Measurements from ENCODE around the gene DRD4. TPM values are rescaled to one million over a fixed set of nuclear protein-coding genes. Genes with fewer than 3 reads are reported as not detected.
"Not testable (repeated sequence)": the region's sequence is repeated elsewhere in the genome, so short reads cannot be mapped to it uniquely, and the experiment has no call there.

DRD4 gene
- total RNA-seq, 1 experiment from 2014 or later: not detected

- Histone ChIP-seq H3K27me3 (no peaks in the 10 kb centered on the region), H3K36me3 (peaks cover 25% of the 10 kb centered on the region), H3K9me3 (no peaks in the 10 kb centered on the region), H3K4me3 (no peak overlapping the region)
- no peak for DNase-seq
These were observed 9.8 kb upstream of the DRD4 start for GRCh38 chr11:627308-627576.

- no peaks in the 10 kb centered on the region for H3K9me3 ChIP-seq
- peaks cover 20% of the 10 kb centered on the region for H3K36me3 ChIP-seq
- H3K27me3 ChIP-seq: no peaks in the 10 kb centered on the region
- H3K4me3 ChIP-seq: no peak overlapping the region
- no peak for DNase-seq
These were observed 9.0 kb upstream of the DRD4 start for GRCh38 chr11:628056-628455.

GRCh38 chr11:629237-629583 is 7.9 kb upstream of the DRD4 start:
- H3K27me3 ChIP-seq: no peaks in the 10 kb centered on the region
- DNase-seq: no peak
- H3K9me3 ChIP-seq: no peaks in the 10 kb centered on the region
- H3K36me3 ChIP-seq: peaks cover 18% of the 10 kb centered on the region
- no peak overlapping the region for H3K4me3 ChIP-seq

- Histone ChIP-seq H3K27me3 (no peaks in the 10 kb centered on the region), H3K36me3 (peaks cover 28% of the 10 kb centered on the region), H3K9me3 (no peaks in the 10 kb centered on the region), H3K4me3 (no peak overlapping the region)
- no peak for DNase-seq
These were observed 6.2 kb upstream of the DRD4 start for GRCh38 chr11:630871-631270.

GRCh38 chr11:635945-636510 is 1.0 kb upstream of the DRD4 start:
- peaks cover 33% of the 10 kb centered on the region for H3K36me3 ChIP-seq
- no peaks in the 10 kb centered on the region for H3K27me3 ChIP-seq
- DNase-seq: no peak
- H3K9me3 ChIP-seq: no peaks in the 10 kb centered on the region
- no peak overlapping the region for H3K4me3 ChIP-seq

GRCh38 chr11:637333-637592 is 194 bp downstream of the DRD4 start:
- peaks cover 41% of the 10 kb centered on the region for H3K36me3 ChIP-seq
- no peaks in the 10 kb centered on the region for H3K27me3 ChIP-seq
- no peak for DNase-seq
- H3K9me3 ChIP-seq: no peaks in the 10 kb centered on the region
- H3K4me3 ChIP-seq: no peak overlapping the region

GRCh38 chr11:637593-638521 is 788 bp downstream of the DRD4 start:
- no peaks in the 10 kb centered on the region for H3K27me3 ChIP-seq
- no peak for DNase-seq
- peaks cover 42% of the 10 kb centered on the region for H3K36me3 ChIP-seq
- no peaks in the 10 kb centered on the region for H3K9me3 ChIP-seq
- H3K4me3 ChIP-seq: no peak overlapping the region

- Histone ChIP-seq H3K4me3 (no peak overlapping the region), H3K9me3 (no peaks in the 10 kb centered on the region), H3K27me3 (no peaks in the 10 kb centered on the region), H3K36me3 (peaks cover 47% of the 10 kb centered on the region)
- no peak for DNase-seq
These were observed 1.7 kb downstream of the DRD4 start for GRCh38 chr11:638631-639331.

GRCh38 chr11:639332-639955 is 2.4 kb downstream of the DRD4 start:
- no peaks in the 10 kb centered on the region for H3K9me3 ChIP-seq
- no peak overlapping the region for H3K4me3 ChIP-seq
- DNase-seq: no peak
- no peaks in the 10 kb centered on the region for H3K27me3 ChIP-seq
- peaks cover 50% of the 10 kb centered on the region for H3K36me3 ChIP-seq

GRCh38 chr11:640021-640706 is 3.1 kb downstream of the DRD4 start:
- Histone ChIP-seq H3K36me3 (peaks cover 43% of the 10 kb centered on the region), H3K27me3 (no peaks in the 10 kb centered on the region), H3K9me3 (no peaks in the 10 kb centered on the region), H3K4me3 (no peak overlapping the region)
- DNase-seq: no peak

- Histone ChIP-seq H3K9me3 (no peaks in the 10 kb centered on the region), H3K36me3 (peaks cover 54% of the 10 kb centered on the region), H3K4me3 (no peak overlapping the region), H3K27me3 (no peaks in the 10 kb centered on the region)
- DNase-seq: no peak
These were observed 4.8 kb downstream of the DRD4 start for GRCh38 chr11:641806-642370.

GRCh38 chr11:643366-643765 is 6.3 kb downstream of the DRD4 start:
- Histone ChIP-seq H3K9me3 (no peaks in the 10 kb centered on the region), H3K27me3 (no peaks in the 10 kb centered on the region), H3K4me3 (no peak overlapping the region), H3K36me3 (peaks cover 51% of the 10 kb centered on the region)
- no peak for DNase-seq

GRCh38 chr11:643849-644738 is 7.0 kb downstream of the DRD4 start:
- H3K9me3 ChIP-seq: no peaks in the 10 kb centered on the region

GRCh38 chr11:645536-645935 is 8.5 kb downstream of the DRD4 start:
- DNase-seq: no peak
- no peak overlapping the region for H3K4me3 ChIP-seq
- peaks cover 60% of the 10 kb centered on the region for H3K36me3 ChIP-seq
- no peaks in the 10 kb centered on the region for H3K9me3 ChIP-seq
- no peaks in the 10 kb centered on the region for H3K27me3 ChIP-seq

More at GRCh38 chr11:643849-644738, 7.0 kb downstream of the DRD4 start:
- Histone ChIP-seq H3K36me3 (peaks cover 55% of the 10 kb centered on the region), H3K27me3 (no peaks in the 10 kb centered on the region), H3K4me3 (no peak overlapping the region)
- DNase-seq: no peak

GRCh38 chr11:646214-646613 is 9.1 kb downstream of the DRD4 start:
- Histone ChIP-seq H3K9me3 (no peaks in the 10 kb centered on the region), H3K4me3 (no peak overlapping the region), H3K36me3 (peaks cover 60% of the 10 kb centered on the region), H3K27me3 (no peaks in the 10 kb centered on the region)
- DNase-seq: no peak

- H3K36me3 ChIP-seq: peaks cover 54% of the 10 kb centered on the region
- H3K9me3 ChIP-seq, H3K27me3 ChIP-seq, DNase-seq, H3K4me3 ChIP-seq: not testable (repeated sequence)
These were observed 10.6 kb downstream of the DRD4 start for GRCh38 chr11:647672-648158.
